ENCODE data around the gene ECEL1.

DNA sequence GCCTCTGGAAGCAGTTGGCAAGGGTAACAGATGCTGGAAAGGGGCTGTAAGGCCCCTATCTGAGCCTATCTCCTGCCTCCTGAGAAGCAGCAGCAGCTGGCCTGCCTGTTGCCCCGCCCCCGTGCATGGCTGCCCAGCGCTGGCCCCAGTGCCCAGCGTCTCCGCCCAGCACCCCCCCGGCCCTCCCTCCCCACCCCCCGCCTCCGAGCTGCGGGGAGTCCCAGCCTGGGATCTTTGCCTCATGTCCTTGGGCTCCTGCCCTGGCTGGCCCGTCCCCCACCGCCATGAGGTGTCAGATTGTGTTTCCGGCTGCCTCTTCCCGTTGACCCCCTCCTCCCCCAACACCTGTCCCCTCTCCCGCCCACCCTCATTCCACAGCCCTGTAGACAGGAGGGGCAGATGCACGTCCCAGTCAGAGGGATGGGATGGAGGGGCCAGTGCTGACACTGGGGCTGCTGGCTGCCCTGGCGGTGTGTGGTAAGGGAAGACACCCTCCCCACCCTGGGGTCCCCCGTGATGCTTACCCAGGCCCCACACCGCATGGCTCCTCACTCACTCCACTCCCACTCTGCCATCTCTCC, 38.2 kb upstream of the ECEL1 start, which contains the start of gene CHRND:
- TF ChIP-seq EZH2phosphoT487 (IDR thresholded peaks at IDR 0.05; ENCODE audit: unreplicated experiment) (no peak), POLR2AphosphoS5 (IDR thresholded peaks at IDR 0.05; ENCODE audit: low read depth) (no peak), EZH2 (IDR thresholded peaks at IDR 0.05; ENCODE audit: low read depth, unreplicated experiment) (no peak), STAT1 (IDR thresholded peaks at IDR 0.05; ENCODE audit: unreplicated experiment) (no peak), CREB1 (CRISPR knock-in tag; IDR thresholded peaks at IDR 0.05; ENCODE audit: low read depth) (no peak), NANOG (IDR thresholded peaks at IDR 0.05; ENCODE audit: borderline replicate concordance) (no peak), ZNF114 (CRISPR knock-in tag; IDR thresholded peaks at IDR 0.05) (no peak), JUNB (IDR thresholded peaks at IDR 0.05; ENCODE audit: unreplicated experiment) (no peak)
- TF ChIP-seq, protein P1, sequence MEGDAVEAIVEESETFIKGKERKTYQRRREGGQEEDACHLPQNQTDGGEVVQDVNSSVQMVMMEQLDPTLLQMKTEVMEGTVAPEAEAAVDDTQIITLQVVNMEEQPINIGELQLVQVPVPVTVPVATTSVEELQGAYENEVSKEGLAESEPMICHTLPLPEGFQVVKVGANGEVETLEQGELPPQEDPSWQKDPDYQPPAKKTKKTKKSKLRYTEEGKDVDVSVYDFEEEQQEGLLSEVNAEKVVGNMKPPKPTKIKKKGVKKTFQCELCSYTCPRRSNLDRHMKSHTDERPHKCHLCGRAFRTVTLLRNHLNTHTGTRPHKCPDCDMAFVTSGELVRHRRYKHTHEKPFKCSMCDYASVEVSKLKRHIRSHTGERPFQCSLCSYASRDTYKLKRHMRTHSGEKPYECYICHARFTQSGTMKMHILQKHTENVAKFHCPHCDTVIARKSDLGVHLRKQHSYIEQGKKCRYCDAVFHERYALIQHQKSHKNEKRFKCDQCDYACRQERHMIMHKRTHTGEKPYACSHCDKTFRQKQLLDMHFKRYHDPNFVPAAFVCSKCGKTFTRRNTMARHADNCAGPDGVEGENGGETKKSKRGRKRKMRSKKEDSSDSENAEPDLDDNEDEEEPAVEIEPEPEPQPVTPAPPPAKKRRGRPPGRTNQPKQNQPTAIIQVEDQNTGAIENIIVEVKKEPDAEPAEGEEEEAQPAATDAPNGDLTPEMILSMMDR (conservative IDR thresholded peaks at IDR 0.05; ENCODE audit: low read depth in 2 of 2) = no peak
- TF ChIP-seq, protein P2, sequence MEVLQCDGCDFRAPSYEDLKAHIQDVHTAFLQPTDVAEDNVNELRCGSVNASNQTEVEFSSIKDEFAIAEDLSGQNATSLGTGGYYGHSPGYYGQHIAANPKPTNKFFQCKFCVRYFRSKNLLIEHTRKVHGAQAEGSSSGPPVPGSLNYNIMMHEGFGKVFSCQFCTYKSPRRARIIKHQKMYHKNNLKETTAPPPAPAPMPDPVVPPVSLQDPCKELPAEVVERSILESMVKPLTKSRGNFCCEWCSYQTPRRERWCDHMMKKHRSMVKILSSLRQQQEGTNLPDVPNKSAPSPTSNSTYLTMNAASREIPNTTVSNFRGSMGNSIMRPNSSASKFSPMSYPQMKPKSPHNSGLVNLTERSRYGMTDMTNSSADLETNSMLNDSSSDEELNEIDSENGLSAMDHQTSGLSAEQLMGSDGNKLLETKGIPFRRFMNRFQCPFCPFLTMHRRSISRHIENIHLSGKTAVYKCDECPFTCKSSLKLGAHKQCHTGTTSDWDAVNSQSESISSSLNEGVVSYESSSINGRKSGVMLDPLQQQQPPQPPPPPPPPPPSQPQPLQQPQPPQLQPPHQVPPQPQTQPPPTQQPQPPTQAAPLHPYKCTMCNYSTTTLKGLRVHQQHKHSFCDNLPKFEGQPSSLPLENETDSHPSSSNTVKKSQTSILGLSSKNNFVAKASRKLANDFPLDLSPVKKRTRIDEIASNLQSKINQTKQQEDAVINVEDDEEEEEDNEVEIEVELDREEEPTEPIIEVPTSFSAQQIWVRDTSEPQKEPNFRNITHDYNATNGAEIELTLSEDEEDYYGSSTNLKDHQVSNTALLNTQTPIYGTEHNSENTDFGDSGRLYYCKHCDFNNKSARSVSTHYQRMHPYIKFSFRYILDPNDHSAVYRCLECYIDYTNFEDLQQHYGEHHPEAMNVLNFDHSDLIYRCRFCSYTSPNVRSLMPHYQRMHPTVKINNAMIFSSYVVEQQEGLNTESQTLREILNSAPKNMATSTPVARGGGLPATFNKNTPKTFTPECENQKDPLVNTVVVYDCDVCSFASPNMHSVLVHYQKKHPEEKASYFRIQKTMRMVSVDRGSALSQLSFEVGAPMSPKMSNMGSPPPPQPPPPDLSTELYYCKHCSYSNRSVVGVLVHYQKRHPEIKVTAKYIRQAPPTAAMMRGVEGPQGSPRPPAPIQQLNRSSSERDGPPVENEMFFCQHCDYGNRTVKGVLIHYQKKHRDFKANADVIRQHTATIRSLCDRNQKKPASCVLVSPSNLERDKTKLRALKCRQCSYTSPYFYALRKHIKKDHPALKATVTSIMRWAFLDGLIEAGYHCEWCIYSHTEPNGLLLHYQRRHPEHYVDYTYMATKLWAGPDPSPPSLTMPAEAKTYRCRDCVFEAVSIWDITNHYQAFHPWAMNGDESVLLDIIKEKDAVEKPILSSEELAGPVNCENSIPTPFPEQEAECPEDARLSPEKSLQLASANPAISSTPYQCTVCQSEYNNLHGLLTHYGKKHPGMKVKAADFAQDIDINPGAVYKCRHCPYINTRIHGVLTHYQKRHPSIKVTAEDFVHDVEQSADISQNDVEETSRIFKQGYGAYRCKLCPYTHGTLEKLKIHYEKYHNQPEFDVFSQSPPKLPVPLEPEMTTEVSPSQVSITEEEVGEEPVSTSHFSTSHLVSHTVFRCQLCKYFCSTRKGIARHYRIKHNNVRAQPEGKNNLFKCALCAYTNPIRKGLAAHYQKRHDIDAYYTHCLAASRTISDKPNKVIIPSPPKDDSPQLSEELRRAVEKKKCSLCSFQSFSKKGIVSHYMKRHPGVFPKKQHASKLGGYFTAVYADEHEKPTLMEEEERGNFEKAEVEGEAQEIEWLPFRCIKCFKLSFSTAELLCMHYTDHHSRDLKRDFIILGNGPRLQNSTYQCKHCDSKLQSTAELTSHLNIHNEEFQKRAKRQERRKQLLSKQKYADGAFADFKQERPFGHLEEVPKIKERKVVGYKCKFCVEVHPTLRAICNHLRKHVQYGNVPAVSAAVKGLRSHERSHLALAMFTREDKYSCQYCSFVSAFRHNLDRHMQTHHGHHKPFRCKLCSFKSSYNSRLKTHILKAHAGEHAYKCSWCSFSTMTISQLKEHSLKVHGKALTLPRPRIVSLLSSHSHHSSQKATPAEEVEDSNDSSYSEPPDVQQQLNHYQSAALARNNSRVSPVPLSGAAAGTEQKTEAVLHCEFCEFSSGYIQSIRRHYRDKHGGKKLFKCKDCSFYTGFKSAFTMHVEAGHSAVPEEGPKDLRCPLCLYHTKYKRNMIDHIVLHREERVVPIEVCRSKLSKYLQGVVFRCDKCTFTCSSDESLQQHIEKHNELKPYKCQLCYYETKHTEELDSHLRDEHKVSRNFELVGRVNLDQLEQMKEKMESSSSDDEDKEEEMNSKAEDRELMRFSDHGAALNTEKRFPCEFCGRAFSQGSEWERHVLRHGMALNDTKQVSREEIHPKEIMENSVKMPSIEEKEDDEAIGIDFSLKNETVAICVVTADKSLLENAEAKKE (CRISPR knock-in tag; IDR thresholded peaks at IDR 0.05) = no peak
- TF ChIP-seq, protein P3, sequence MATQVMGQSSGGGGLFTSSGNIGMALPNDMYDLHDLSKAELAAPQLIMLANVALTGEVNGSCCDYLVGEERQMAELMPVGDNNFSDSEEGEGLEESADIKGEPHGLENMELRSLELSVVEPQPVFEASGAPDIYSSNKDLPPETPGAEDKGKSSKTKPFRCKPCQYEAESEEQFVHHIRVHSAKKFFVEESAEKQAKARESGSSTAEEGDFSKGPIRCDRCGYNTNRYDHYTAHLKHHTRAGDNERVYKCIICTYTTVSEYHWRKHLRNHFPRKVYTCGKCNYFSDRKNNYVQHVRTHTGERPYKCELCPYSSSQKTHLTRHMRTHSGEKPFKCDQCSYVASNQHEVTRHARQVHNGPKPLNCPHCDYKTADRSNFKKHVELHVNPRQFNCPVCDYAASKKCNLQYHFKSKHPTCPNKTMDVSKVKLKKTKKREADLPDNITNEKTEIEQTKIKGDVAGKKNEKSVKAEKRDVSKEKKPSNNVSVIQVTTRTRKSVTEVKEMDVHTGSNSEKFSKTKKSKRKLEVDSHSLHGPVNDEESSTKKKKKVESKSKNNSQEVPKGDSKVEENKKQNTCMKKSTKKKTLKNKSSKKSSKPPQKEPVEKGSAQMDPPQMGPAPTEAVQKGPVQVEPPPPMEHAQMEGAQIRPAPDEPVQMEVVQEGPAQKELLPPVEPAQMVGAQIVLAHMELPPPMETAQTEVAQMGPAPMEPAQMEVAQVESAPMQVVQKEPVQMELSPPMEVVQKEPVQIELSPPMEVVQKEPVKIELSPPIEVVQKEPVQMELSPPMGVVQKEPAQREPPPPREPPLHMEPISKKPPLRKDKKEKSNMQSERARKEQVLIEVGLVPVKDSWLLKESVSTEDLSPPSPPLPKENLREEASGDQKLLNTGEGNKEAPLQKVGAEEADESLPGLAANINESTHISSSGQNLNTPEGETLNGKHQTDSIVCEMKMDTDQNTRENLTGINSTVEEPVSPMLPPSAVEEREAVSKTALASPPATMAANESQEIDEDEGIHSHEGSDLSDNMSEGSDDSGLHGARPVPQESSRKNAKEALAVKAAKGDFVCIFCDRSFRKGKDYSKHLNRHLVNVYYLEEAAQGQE (IDR thresholded peaks at IDR 0.05; ENCODE audit: unreplicated experiment) = no peak
- TF ChIP-seq, protein P4, sequence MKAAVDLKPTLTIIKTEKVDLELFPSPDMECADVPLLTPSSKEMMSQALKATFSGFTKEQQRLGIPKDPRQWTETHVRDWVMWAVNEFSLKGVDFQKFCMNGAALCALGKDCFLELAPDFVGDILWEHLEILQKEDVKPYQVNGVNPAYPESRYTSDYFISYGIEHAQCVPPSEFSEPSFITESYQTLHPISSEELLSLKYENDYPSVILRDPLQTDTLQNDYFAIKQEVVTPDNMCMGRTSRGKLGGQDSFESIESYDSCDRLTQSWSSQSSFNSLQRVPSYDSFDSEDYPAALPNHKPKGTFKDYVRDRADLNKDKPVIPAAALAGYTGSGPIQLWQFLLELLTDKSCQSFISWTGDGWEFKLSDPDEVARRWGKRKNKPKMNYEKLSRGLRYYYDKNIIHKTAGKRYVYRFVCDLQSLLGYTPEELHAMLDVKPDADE (IDR thresholded peaks at IDR 0.05) = no peak
